GM12878 (cell line): Measurements from ENCODE around the gene SIRT3. TPM values are rescaled to one million over a fixed set of nuclear protein-coding genes. Genes with fewer than 3 reads are reported as not detected.
A peak's percentile ranks its signal among the peaks of the same experiment; 100 is the strongest.

Source experiments
- ATAC-seq: fragments of 200-7000 bp; cut with Tn5 transposase; 3 replicates; pipeline ENCODE4 v1.9.1; 2020; ENCODE audit warnings: mild to moderate bottlenecking, moderate library complexity
- BruUV-seq: library from RNA; stranded (reverse); fragments of 400-500 nt; replicated peaks from 2 replicates; lab custom pipeline; 2021; lab: Mats Ljungman, UMichigan
- CTCF ChIA-PET: fragments of 300-600 bp; sonication (Branson Sonifier 250); formaldehyde crosslinking; extraction: SDS; loops from one replicate; lab custom pipeline; 2021; ENCODE audit warnings: inconsistent platforms; lab: Yijun Ruan, JAX
- POLR2A ChIA-PET: fragments of 350-600 bp; formaldehyde crosslinking; extraction: SDS; loops from one replicate; lab custom pipeline; 2021; ENCODE audit warnings: inconsistent platforms; lab: Charles Lee
- RAD21 ChIA-PET: fragments of 300-600 bp; sonication (Branson Sonifier 250); formaldehyde crosslinking; loops from one replicate; lab custom pipeline; 2023; ENCODE audit warnings: antibody characterized with exemption; ENCODE audit not compliant: unreplicated experiment; lab: Charles Lee
- SMC1A ChIA-PET: fragments of 300-600 bp; sonication (Branson Sonifier 250); formaldehyde crosslinking; loops from one replicate; lab custom pipeline; 2023; ENCODE audit not compliant: unreplicated experiment, uncharacterized antibody; lab: Charles Lee
- DNase-seq: peaks from one replicate; pipeline ENCODE4 v3.0.0-alpha.2; 2011; ENCODE audit warnings: low read depth, low spot score
- FAIRE-seq: peaks from 3 replicates; lab custom pipeline; 2011; peaks lifted over from hg19 to GRCh38; lab: Jason Lieb, UNC
- H2AFZ ChIP-seq: 2 replicates; pipeline ENCODE4 v1.6.0; 2011; ENCODE audit warnings: low read depth, low read length, control low read depth; ENCODE audit not compliant: control insufficient read depth
- H3K27ac ChIP-seq: 2 replicates; pipeline ENCODE4 v1.5.1; 2011; ENCODE audit warnings: control low read depth; ENCODE audit not compliant: control insufficient read depth, insufficient read depth
- H3K27me3 ChIP-seq, 2 experiments: replicated peaks in 1 of 2; 2 replicates each; pipeline versions ENCODE4 v1.6.0 to v1.6.1; 2011; ENCODE audit warnings: low read length in 1 of 2; ENCODE audit not compliant: control insufficient read depth in 2 of 2, insufficient read depth in 2 of 2
- H3K36me3 ChIP-seq, 2 experiments: 2 replicates each; pipeline ENCODE4 v1.5.1; 2011; ENCODE audit warnings: low read length in 1 of 2; ENCODE audit not compliant: control insufficient read depth in 2 of 2, insufficient read depth in 2 of 2
- H3K4me1 ChIP-seq: 2 replicates; pipeline ENCODE4 v1.6.1; 2011; ENCODE audit warnings: mild to moderate bottlenecking, low read length, moderate library complexity, mixed read lengths; ENCODE audit not compliant: control insufficient read depth, insufficient read depth
- H3K4me2 ChIP-seq: 2 replicates; pipeline ENCODE4 v1.6.0; 2011; ENCODE audit warnings: control low read depth; ENCODE audit not compliant: control insufficient read depth, insufficient read depth
- H3K4me3 ChIP-seq: fragments of 200-600 bp; sonication (generic); 2 replicates; pipeline ENCODE4 v1.5.1; 2016
- H3K79me2 ChIP-seq: 2 replicates; pipeline ENCODE4 v1.6.0; 2011; ENCODE audit warnings: low read length; ENCODE audit not compliant: control insufficient read depth, insufficient read depth
- H3K9ac ChIP-seq: 2 replicates; pipeline ENCODE4 v1.8.0; 2011; ENCODE audit warnings: low read length, control low read depth, mixed read lengths; ENCODE audit not compliant: control insufficient read depth, insufficient read depth
- H3K9me3 ChIP-seq: replicated peaks from 3 replicates; pipeline ENCODE4 v1.5.1; 2011; ENCODE audit warnings: mild to moderate bottlenecking, low read length; ENCODE audit not compliant: control insufficient read depth, insufficient read depth
- H4K20me1 ChIP-seq: 2 replicates; pipeline ENCODE4 v1.6.0; 2011; ENCODE audit not compliant: control insufficient read depth, insufficient read depth
- BCL3 ChIP-seq: IDR thresholded peaks from 2 replicates; pipeline ENCODE4 v1.6.1; 2011; ENCODE audit warnings: borderline replicate concordance, low read depth, mild to moderate bottlenecking, moderate library complexity, low read length; ENCODE audit not compliant: insufficient read depth, poor library complexity, severe bottlenecking
- BMI1 ChIP-seq: fragments of 450-650 bp; IDR thresholded peaks from 2 replicates; pipeline ENCODE4 v1.6.1; 2016; ENCODE audit warnings: mild to moderate bottlenecking, moderate library complexity, borderline replicate concordance
- CREB1 ChIP-seq: IDR thresholded peaks from 2 replicates; pipeline ENCODE4 v1.6.1; 2012; ENCODE audit warnings: low read depth, mild to moderate bottlenecking, inconsistent platforms
- EED ChIP-seq: sonication (generic); IDR thresholded peaks from 2 replicates; pipeline ENCODE4 v1.6.1; 2016; ENCODE audit warnings: antibody characterized with exemption, low read depth
- HDAC6 ChIP-seq: fragments of 200-600 bp; sonication (generic); IDR thresholded peaks from one replicate; pipeline ENCODE4 v1.8.0; 2017; ENCODE audit warnings: antibody characterized with exemption; ENCODE audit not compliant: unreplicated experiment
- IKZF1 ChIP-seq: fragments of 450-650 bp; conservative IDR thresholded peaks from 2 replicates; pipeline ENCODE4 v1.6.1; 2017; ENCODE audit warnings: antibody characterized with exemption, mild to moderate bottlenecking
- NFYB ChIP-seq: IDR thresholded peaks from 2 replicates; pipeline ENCODE4 v1.6.1; 2011; ENCODE audit warnings: low read depth, mild to moderate bottlenecking, low read length, improper control_type of control experiment, moderate library complexity; ENCODE audit not compliant: insufficient read depth
- NRF1 ChIP-seq: conservative IDR thresholded peaks from 2 replicates; pipeline ENCODE4 v1.6.1; 2011; ENCODE audit warnings: mild to moderate bottlenecking, low read depth, low read length, improper control_type of control experiment
- RBBP5 ChIP-seq: fragments of 200-600 bp; sonication (generic); conservative IDR thresholded peaks from 2 replicates; pipeline ENCODE4 v1.6.1; 2016
- RUNX3 ChIP-seq: IDR thresholded peaks from 2 replicates; pipeline ENCODE4 v1.6.1; 2012; ENCODE audit warnings: low read length, inconsistent platforms
- SMAD1 ChIP-seq: fragments of 450-650 bp; IDR thresholded peaks from 2 replicates; pipeline ENCODE4 v1.6.1; 2018; ENCODE audit warnings: mild to moderate bottlenecking, low read depth; ENCODE audit not compliant: partially characterized antibody
- SUPT20H ChIP-seq: IDR thresholded peaks from 2 replicates; pipeline ENCODE4 v1.6.1; 2011; ENCODE audit warnings: low read depth, mild to moderate bottlenecking, low read length, moderate library complexity, borderline replicate concordance; ENCODE audit not compliant: control insufficient read depth
- ZNF622 ChIP-seq: fragments of 450-650 bp; IDR thresholded peaks from 2 replicates; pipeline ENCODE4 v1.6.1; 2017; ENCODE audit warnings: mild to moderate bottlenecking, inconsistent platforms
- ZSCAN29 ChIP-seq: fragments of 450-650 bp; IDR thresholded peaks from 2 replicates; pipeline ENCODE4 v1.6.1; 2017; ENCODE audit warnings: mild to moderate bottlenecking, moderate library complexity
- WGBS: methylation state at CpG from one replicate; pipeline ENCODE4 v1.1.6; 2016; ENCODE audit warnings: low lambda C conversion rate; ENCODE audit not compliant: insufficient replicate concordance, insufficient coverage; ENCODE audit errors: missing lambda C conversion rate; 5-methylcytosine and 5-hydroxymethylcytosine counted together
- in situ Hi-C: fragments of 300-500 bp; cut with MboI; formaldehyde crosslinking; loops from 9 replicates; pipeline ENCODE4 v1.14.3; 2018; ENCODE audit warnings: mixed read lengths
- intact Hi-C: fragments of 100-400 bp; cut with micrococcal nuclease; formaldehyde crosslinking; loops from one replicate; pipeline ENCODE4 v1.14.2; 2022; ENCODE audit not compliant: unreplicated experiment
- polyA plus RNA-seq, 11 experiments: library from polyadenylated mRNA; depleted of rRNA in 4 of 11; unstranded in 6 of 11; stranded (reverse) in 5 of 11; fragments of >200 nt; fragmentation: Nextera tagmentation in 4 of 11; fragmentation: Illumina TruSeq in 1 of 11; extraction: Ambion mirVana in 4 of 11; extraction: Trizol in 1 of 11; gene quantifications; 1 replicate in 1 of 11; 2 replicates in 10 of 11; pipeline versions ENCODE4 v1.2.1 to v1.2.3, GENCODE V29; 2011 to 2016; ENCODE audit warnings: inconsistent platforms in 2 of 11, missing spikeins in 2 of 11, low read depth in 1 of 11
- total RNA-seq, 4 experiments: library from RNA; depleted of rRNA in 3 of 4; stranded (reverse); fragments of >200 nt in 3 of 4; fragmentation: Illumina TruSeq in 1 of 4; extraction: Trizol in 1 of 4; gene quantifications; 2 replicates each; pipeline versions ENCODE4 v1.2.1 to v1.2.3, GENCODE V29; 2013 to 2021
- TF ChIP-seq, protein P1 (sequence below): IDR thresholded peaks from 2 replicates; pipeline ENCODE4 v1.6.1; 2012; ENCODE audit warnings: low read depth, low read length, improper control_type of control experiment
- TF ChIP-seq, protein P2 (sequence below): IDR thresholded peaks from 2 replicates; pipeline ENCODE4 v1.6.1; 2011; ENCODE audit warnings: low read depth, mild to moderate bottlenecking, low read length, moderate library complexity, borderline replicate concordance; ENCODE audit errors: extremely low read depth
- TF ChIP-seq, protein P3 (sequence below), 3 experiments: IDR thresholded peaks in 2 of 3; conservative IDR thresholded peaks in 1 of 3; 2 replicates each; pipeline ENCODE4 v1.5.1; 2011; ENCODE audit warnings: low read depth in 3 of 3, low read length in 3 of 3, mild to moderate bottlenecking in 3 of 3, control low read depth in 2 of 3, moderate library complexity in 2 of 3, inconsistent platforms in 1 of 3, mixed read lengths in 1 of 3; ENCODE audit not compliant: control insufficient read depth in 2 of 3, insufficient read depth in 1 of 3; ENCODE audit errors: extremely low read depth in 1 of 3

SIRT3 gene
- total and polyA plus RNA-seq, 10 of the 15 experiments (the other 5 are each of a cell fraction or from before 2014, with no cell fraction given) = 0.90 to 23.2 (median 12.6) TPM

- DNase-seq = no peak
- peaks cover 40% of the 10 kb centered on the region for H3K79me2 ChIP-seq
- CTCF ChIA-PET = interaction anchor here (0.7 to 2.2 kb wide), 10 partner anchors 13 to 213 kb away, joined by 3 to 26 read pairs (median 5); partner anchors contain the start of genes BET1L, PTDSS2 and RIC8A
- WGBS = 2% methylated on average over 60 of the region's 62 CpGs
- peak; percentile 89 for FAIRE-seq
- in situ Hi-C loops = no loop called here
- POLR2A ChIA-PET = interaction anchor here (0.7 to 2.1 kb wide), 9 partner anchors 10 to 270 kb away, joined by 3 to 27 read pairs (median 3); partner anchors contain the start of genes BET1L, RIC8A and RNH1
- peak within 1 kb of the TSS; percentile 80 for H3K4me3 ChIP-seq
- H3K36me3 ChIP-seq = peaks cover 3 to 16% of the 10 kb centered on the region in 2 experiments; a peak in 2 of 4 replicates
- peak within 1 kb of the TSS; percentile 98 for H3K4me2 ChIP-seq
- RAD21 ChIA-PET = interaction anchor here (0.9 to 2.2 kb wide), 6 partner anchors 14 to 118 kb away, joined by 3 to 15 read pairs (median 4); partner anchors contain the start of genes BET1L and RIC8A
- peak within 1 kb of the TSS; percentile 94 for H2AFZ ChIP-seq
- H4K20me1 ChIP-seq = no peaks in the 10 kb centered on the region
- BruUV-seq = TSS peak; percentile 74
- intact Hi-C loops = loop anchor here (1.0 to 2.0 kb wide), 2 partner anchors 30 to 32 kb away; partner anchors contain the start of genes BET1L and RIC8A
- no peaks in the 10 kb centered on the region for H3K4me1 ChIP-seq
- peak; percentile 95 for ATAC-seq
- no peaks in the 10 kb centered on the region for H3K9me3 ChIP-seq
- SMC1A ChIA-PET = interaction anchor here (0.7 to 3.8 kb wide), 14 partner anchors 9 to 127 kb away, joined by 3 to 38 read pairs (median 4); partner anchors contain the start of genes BET1L, IFITM2 and RIC8A
- peak within 1 kb of the TSS; percentile 95 for H3K9ac ChIP-seq
- H3K27me3 ChIP-seq = no peaks in the 10 kb centered on the region
- peak within 1 kb of the TSS; percentile 86 for H3K27ac ChIP-seq
- TF ChIP-seq NFYB = no peak
- TF ChIP-seq, protein P1, sequence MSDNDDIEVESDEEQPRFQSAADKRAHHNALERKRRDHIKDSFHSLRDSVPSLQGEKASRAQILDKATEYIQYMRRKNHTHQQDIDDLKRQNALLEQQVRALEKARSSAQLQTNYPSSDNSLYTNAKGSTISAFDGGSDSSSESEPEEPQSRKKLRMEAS = no peak
- no peak for TF ChIP-seq HDAC6
- TF ChIP-seq BMI1 = no peak; the same call in 1 of the 2 replicates
- peak; percentile 73 for TF ChIP-seq RUNX3
- TF ChIP-seq EED = no peak
- no peak for TF ChIP-seq ZNF622
- TF ChIP-seq ZSCAN29 = no peak
- TF ChIP-seq, protein P2, sequence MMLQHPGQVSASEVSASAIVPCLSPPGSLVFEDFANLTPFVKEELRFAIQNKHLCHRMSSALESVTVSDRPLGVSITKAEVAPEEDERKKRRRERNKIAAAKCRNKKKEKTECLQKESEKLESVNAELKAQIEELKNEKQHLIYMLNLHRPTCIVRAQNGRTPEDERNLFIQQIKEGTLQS = no peak
- no peak for TF ChIP-seq CREB1
- TF ChIP-seq, protein P3, sequence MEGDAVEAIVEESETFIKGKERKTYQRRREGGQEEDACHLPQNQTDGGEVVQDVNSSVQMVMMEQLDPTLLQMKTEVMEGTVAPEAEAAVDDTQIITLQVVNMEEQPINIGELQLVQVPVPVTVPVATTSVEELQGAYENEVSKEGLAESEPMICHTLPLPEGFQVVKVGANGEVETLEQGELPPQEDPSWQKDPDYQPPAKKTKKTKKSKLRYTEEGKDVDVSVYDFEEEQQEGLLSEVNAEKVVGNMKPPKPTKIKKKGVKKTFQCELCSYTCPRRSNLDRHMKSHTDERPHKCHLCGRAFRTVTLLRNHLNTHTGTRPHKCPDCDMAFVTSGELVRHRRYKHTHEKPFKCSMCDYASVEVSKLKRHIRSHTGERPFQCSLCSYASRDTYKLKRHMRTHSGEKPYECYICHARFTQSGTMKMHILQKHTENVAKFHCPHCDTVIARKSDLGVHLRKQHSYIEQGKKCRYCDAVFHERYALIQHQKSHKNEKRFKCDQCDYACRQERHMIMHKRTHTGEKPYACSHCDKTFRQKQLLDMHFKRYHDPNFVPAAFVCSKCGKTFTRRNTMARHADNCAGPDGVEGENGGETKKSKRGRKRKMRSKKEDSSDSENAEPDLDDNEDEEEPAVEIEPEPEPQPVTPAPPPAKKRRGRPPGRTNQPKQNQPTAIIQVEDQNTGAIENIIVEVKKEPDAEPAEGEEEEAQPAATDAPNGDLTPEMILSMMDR (IDR thresholded peaks at IDR 0.05 in 2 of 3, conservative IDR thresholded peaks at IDR 0.05 in 1 of 3; ENCODE audit: control insufficient read depth in 2 of 3, extremely low read depth in 1 of 3, insufficient read depth in 1 of 3, low read depth in 3 of 3, low read length in 3 of 3) = no peak
- no peak for TF ChIP-seq SMAD1
- TF ChIP-seq IKZF1 = peak; percentile 52
- TF ChIP-seq NRF1 = no peak
- no peak for TF ChIP-seq SUPT20H
- TF ChIP-seq BCL3 = no peak
- TF ChIP-seq RBBP5 = no peak
Measured at GRCh38 chr11:236774-237767, 929 bp upstream of the SIRT3 start, which contains the start of gene PSMD13. Gene PSMD13, plus strand, starts transcription at chr11:236976. Its CDS starts 74 bp downstream, at chr11:237050.
